A549 (cell line): ENCODE measurements around the gene RAD54L. TPM values are rescaled to one million over a fixed set of nuclear protein-coding genes. Genes with fewer than 3 reads are reported as not detected.
A peak's percentile ranks its signal among the peaks of the same experiment; 100 is the strongest.
"Not testable (repeated sequence)": the region's sequence is repeated elsewhere in the genome, so short reads cannot be mapped to it uniquely, and the experiment has no call there.

Experiments
- ATAC-seq, 2 experiments: fragments of 200-7000 bp in 1 of 2; fragments of >200 bp in 1 of 2; cut with Nextera tagmentation in 1 of 2; cut with Tn5 transposase in 1 of 2; 3 replicates each; pipeline versions ENCODE4 v1.8.0 to v1.9.1; 2018 to 2020; ENCODE audit warnings: mild to moderate bottlenecking in 1 of 2, moderate library complexity in 1 of 2
- CTCF ChIA-PET: fragments of 300-600 bp; sonication (Branson Sonifier 250); formaldehyde crosslinking; extraction: SDS; loops from one replicate; lab custom pipeline; 2021; ENCODE audit warnings: antibody characterized with exemption, inconsistent platforms; lab: Yijun Ruan, JAX
- POLR2A ChIA-PET: fragments of 350-600 bp; formaldehyde crosslinking; extraction: SDS; loops from one replicate; lab custom pipeline; 2021; ENCODE audit warnings: antibody characterized with exemption, inconsistent platforms; lab: Yijun Ruan, JAX
- DNase-seq, 2 experiments: peaks; one replicate each; pipeline versions ENCODE4 v3.0.0 to v3.0.0-alpha.2; 2011 to 2016; ENCODE audit warnings: low read depth in 1 of 2, low spot score in 1 of 2
- FAIRE-seq: peaks from 2 replicates; lab custom pipeline; 2011; peaks lifted over from hg19 to GRCh38; lab: Jason Lieb, UNC
- H3K27ac ChIP-seq, 2 experiments: fragments of >200 bp; sonication (Bioruptor Twin); formaldehyde crosslinking; 3 replicates each; pipeline ENCODE4 v1.5.1; 2016 to 2017
- H3K4me1 ChIP-seq: fragments of >200 bp; sonication (Bioruptor Twin); formaldehyde crosslinking; 3 replicates; pipeline ENCODE4 v1.6.1; 2016
- H3K4me2 ChIP-seq: fragments of >200 bp; sonication (Bioruptor Twin); formaldehyde crosslinking; 3 replicates; pipeline ENCODE4 v1.6.1; 2016
- H3K4me3 ChIP-seq: fragments of >200 bp; sonication (Bioruptor Twin); formaldehyde crosslinking; 3 replicates; pipeline ENCODE4 v1.5.1; 2016
- H3K9me3 ChIP-seq: fragments of >200 bp; sonication (Bioruptor Twin); formaldehyde crosslinking; 3 replicates; pipeline ENCODE4 v1.6.1; 2016
- CEBPB ChIP-seq, 2 experiments: fragments of >200 bp in 1 of 2; sonication (Bioruptor Twin) in 1 of 2; formaldehyde crosslinking in 1 of 2; IDR thresholded peaks; 2 replicates each; pipeline ENCODE4 v1.6.1; 2012 to 2016
- ELK1 ChIP-seq: fragments of 150-350 bp; IDR thresholded peaks from 2 replicates; pipeline ENCODE4 v1.6.1; 2014; ENCODE audit warnings: low read depth, mild to moderate bottlenecking, low read length
- FOSL2 ChIP-seq, 2 experiments: fragments of 450-650 bp in 1 of 2; fragments of >200 bp in 1 of 2; sonication (Bioruptor Twin) in 1 of 2; formaldehyde crosslinking; IDR thresholded peaks; 2 replicates each; pipeline versions ENCODE4 v1.5.0 to v1.6.1; 2016 to 2020; ENCODE audit warnings: mild to moderate bottlenecking in 1 of 2, moderate library complexity in 1 of 2
- HES2 ChIP-seq: fragments of >200 bp; sonication (Bioruptor Twin); formaldehyde crosslinking; IDR thresholded peaks from 2 replicates; pipeline ENCODE4 v1.6.1; 2016
- JUN ChIP-seq, 2 experiments: fragments of >200 bp; sonication (Bioruptor Twin); formaldehyde crosslinking; IDR thresholded peaks; 2 replicates in 1 of 2; 3 replicates in 1 of 2; pipeline ENCODE4 v1.6.1; 2016 to 2017
- POLR2A ChIP-seq: IDR thresholded peaks from 2 replicates; pipeline ENCODE4 v1.6.1; 2012; ENCODE audit warnings: mild to moderate bottlenecking, low read length
- ZC3H11A ChIP-seq: fragments of 450-650 bp; IDR thresholded peaks from 2 replicates; pipeline ENCODE4 v1.6.1; 2014; ENCODE audit warnings: antibody characterized with exemption, mild to moderate bottlenecking
- ZSCAN20 ChIP-seq: fragments of 250-450 bp; sonication (Bioruptor Pico); IDR thresholded peaks from 2 replicates; pipeline ENCODE4 v1.8.0; 2022; ENCODE audit warnings: mild to moderate bottlenecking, moderate library complexity
- WGBS: methylation state at CpG from one replicate; pipeline ENCODE4 v1.1.6; 2017; ENCODE audit errors: missing lambda C conversion rate; 5-methylcytosine and 5-hydroxymethylcytosine counted together
- polyA plus RNA-seq, 4 experiments: library from polyadenylated mRNA; depleted of rRNA in 3 of 4; stranded (reverse); fragments of >200 nt; fragmentation: RNase III in 1 of 4; extraction: RNeasy Plus Mini Kit Qiagen cat#74134 plus additional on column Dnase treatment in 1 of 4; gene quantifications; 2 replicates in 3 of 4; 3 replicates in 1 of 4; pipeline ENCODE4 v1.2.3, GENCODE V29; 2011 to 2017
- TF ChIP-seq, protein P1 (sequence below): fragments of 200-600 bp; sonication (generic); IDR thresholded peaks from 2 replicates; pipeline ENCODE4 v1.6.1; 2016; ENCODE audit warnings: antibody characterized with exemption, mild to moderate bottlenecking, moderate library complexity

The RAD54L gene
- polyA plus RNA-seq, 2 of the 4 experiments (the other 2 are of a cell fraction): 10.9 to 14.0 TPM

GRCh38 chr1:46224966-46225365, 22.6 kb upstream of the RAD54L start:
- CTCF ChIA-PET: interaction anchor here (0.5 to 3.1 kb wide), 10 partner anchors 10 to 212 kb away, joined by 3 to 39 read pairs (median 8); partner anchors contain the start of gene POMGNT1
- ATAC-seq: no peak
- Histone ChIP-seq H3K4me1 (no peaks in the 10 kb centered on the region), H3K27ac (no peak overlapping the region)
- TF ChIP-seq CEBPB (IDR thresholded peaks at IDR 0.05) (no peak), ZC3H11A (no peak), ZSCAN20 (CRISPR knock-in tag) (no peak), HES2 (no peak), ELK1 (no peak), POLR2A (no peak)
- TF ChIP-seq, protein P1, sequence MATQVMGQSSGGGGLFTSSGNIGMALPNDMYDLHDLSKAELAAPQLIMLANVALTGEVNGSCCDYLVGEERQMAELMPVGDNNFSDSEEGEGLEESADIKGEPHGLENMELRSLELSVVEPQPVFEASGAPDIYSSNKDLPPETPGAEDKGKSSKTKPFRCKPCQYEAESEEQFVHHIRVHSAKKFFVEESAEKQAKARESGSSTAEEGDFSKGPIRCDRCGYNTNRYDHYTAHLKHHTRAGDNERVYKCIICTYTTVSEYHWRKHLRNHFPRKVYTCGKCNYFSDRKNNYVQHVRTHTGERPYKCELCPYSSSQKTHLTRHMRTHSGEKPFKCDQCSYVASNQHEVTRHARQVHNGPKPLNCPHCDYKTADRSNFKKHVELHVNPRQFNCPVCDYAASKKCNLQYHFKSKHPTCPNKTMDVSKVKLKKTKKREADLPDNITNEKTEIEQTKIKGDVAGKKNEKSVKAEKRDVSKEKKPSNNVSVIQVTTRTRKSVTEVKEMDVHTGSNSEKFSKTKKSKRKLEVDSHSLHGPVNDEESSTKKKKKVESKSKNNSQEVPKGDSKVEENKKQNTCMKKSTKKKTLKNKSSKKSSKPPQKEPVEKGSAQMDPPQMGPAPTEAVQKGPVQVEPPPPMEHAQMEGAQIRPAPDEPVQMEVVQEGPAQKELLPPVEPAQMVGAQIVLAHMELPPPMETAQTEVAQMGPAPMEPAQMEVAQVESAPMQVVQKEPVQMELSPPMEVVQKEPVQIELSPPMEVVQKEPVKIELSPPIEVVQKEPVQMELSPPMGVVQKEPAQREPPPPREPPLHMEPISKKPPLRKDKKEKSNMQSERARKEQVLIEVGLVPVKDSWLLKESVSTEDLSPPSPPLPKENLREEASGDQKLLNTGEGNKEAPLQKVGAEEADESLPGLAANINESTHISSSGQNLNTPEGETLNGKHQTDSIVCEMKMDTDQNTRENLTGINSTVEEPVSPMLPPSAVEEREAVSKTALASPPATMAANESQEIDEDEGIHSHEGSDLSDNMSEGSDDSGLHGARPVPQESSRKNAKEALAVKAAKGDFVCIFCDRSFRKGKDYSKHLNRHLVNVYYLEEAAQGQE: no peak
- TF ChIP-seq, all 56 proteins: peak for 0
- no peak overlapping the region for H3K4me3 ChIP-seq
- DNase-seq: no peak
- 79% methylated on average over 1 of the region's 4 CpGs for WGBS
- no peak overlapping the region for H3K4me2 ChIP-seq
- POLR2A ChIA-PET: no interaction called here
- no peak for FAIRE-seq
- no peaks in the 10 kb centered on the region for H3K9me3 ChIP-seq

- DNase-seq, H3K4me1 ChIP-seq, H3K9me3 ChIP-seq, ATAC-seq, H3K27ac ChIP-seq, FAIRE-seq, POLR2A ChIA-PET, H3K4me2 ChIP-seq, H3K4me3 ChIP-seq: not testable (repeated sequence)
- CTCF ChIA-PET: interaction anchor here (1.7 kb wide), 1 partner anchor 14 kb away, joined by 9 read pairs; no protein-coding TSS in a partner anchor
- 91% methylated on average over 3 of the region's 3 CpGs for WGBS
Measured at GRCh38 chr1:46231231-46231630, 16.3 kb upstream of the RAD54L start.

DNA sequence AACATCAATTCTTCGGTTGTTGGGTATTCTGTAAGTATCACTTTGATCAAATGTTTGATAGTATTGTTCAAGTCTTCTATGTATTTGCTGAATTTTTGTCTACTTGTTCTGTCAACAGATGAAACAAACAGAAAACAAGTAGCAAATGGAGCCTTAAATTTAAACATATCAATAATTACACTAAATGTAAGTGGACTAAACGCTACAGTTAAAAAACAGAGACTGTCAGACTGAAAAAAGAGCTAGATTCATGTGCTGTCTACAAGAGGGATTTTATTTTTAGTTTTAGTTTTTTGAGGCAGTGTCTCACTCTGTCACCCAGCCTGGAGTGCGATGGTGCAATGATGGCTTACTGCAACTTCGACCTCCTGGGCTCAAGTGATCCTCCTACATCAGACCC, 10.7 kb upstream of the RAD54L start:
- Histone ChIP-seq H3K27ac (no peak overlapping the region), H3K4me1 (no peaks in the 10 kb centered on the region), H3K9me3 (peaks cover 9% of the 10 kb centered on the region; the same call in 1 of the 3 replicates), H3K4me3 (no peak overlapping the region), H3K4me2 (no peak overlapping the region)
- 49% methylated on average over 4 of the region's 4 CpGs for WGBS
- POLR2A ChIA-PET: no interaction called here
- CTCF ChIA-PET: interaction anchor here (3.7 kb wide), 1 partner anchor 13 kb away, joined by 31 read pairs; no protein-coding TSS in a partner anchor
- FAIRE-seq (no peak), ATAC-seq (no peak), DNase-seq (no peak)
- TF ChIP-seq JUN (IDR thresholded peaks at IDR 0.05): no peak

DNA sequence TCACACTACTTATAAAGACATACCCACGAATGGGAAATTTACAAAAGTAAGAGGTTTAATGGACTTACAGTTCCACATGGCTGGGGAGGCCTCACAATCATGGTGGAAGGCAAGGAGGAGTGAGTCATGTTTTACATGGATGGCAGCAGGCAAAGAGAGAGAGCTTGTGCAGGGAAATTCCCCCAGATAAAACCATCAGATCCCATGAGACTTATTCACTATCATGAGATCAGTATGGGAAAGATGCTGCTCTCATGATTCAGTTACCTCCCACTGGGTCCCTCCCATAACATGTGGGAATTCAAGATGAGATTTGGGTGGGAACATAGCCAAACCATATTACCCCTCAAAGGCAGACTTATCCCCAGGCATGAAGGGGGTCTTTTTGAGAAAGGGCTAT, 8.7 kb upstream of the RAD54L start:
- not testable (repeated sequence) for ATAC-seq
- DNase-seq: peak in 1 of 2 experiments; percentile 33

DNA sequence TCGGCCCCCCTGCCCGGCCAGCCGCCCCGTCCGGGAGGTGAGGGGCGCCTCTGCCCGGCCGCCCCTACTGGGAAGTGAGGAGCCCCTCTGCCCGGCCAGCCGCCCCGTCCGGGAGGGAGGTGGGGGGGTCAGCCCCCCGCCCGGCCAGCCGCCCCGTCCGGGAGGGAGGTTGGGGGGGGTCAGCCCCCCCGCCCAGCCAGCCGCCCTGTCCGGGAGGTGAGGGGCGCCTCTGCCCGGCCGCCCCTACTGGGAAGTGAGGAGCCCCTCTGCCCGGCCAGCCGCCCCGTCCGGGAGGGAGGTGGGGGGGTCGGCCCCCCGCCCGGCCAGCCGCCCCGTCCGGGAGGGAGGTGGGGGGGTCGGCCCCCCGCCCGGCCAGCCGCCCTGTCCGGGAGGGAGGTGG, 5.8 kb upstream of the RAD54L start:
- FAIRE-seq: not testable (repeated sequence)

More for the DNA sequence above, 8.7 kb upstream of the RAD54L start:
- H3K9me3 ChIP-seq; POLR2A ChIA-PET; H3K4me1 ChIP-seq; H3K4me2 ChIP-seq; TF ChIP-seq FOSL2 (IDR thresholded peaks at IDR 0.05): not testable (repeated sequence)
- WGBS: 13% methylated on average over 1 of the region's 1 CpG
- TF ChIP-seq FOSL2 (CRISPR knock-in tag; IDR thresholded peaks at IDR 0.05): peak; percentile 18; the same call in 1 of the 2 replicates
- TF ChIP-seq, all 56 proteins: peak for 1; not testable (repeated sequence) for 55
- CTCF ChIA-PET, FAIRE-seq, H3K27ac ChIP-seq, H3K4me3 ChIP-seq: not testable (repeated sequence)

More for the DNA sequence above, 5.8 kb upstream of the RAD54L start:
- WGBS: no CpG with 5 or more reads among the region's 38 CpGs
- POLR2A ChIA-PET, CTCF ChIA-PET, H3K4me3 ChIP-seq, H3K27ac ChIP-seq, H3K9me3 ChIP-seq, DNase-seq, H3K4me1 ChIP-seq, H3K4me2 ChIP-seq, ATAC-seq: not testable (repeated sequence)
